Tibial artery (tissue), 4 donors: Measurements from ENCODE around the gene LTBP2.

ENCODE experiments used
- DNase-seq, 2 donors: peaks; one replicate each; pipeline ENCODE4 v3.0.0-alpha.2; 2019
- H3K27ac ChIP-seq, 2 donors: fragments of 200-600 bp; sonication (generic) in 1 of 2; 1 replicate in 1 of 2; 2 replicates in 1 of 2; pipeline ENCODE4 v1.5.1; 2018 to 2019; ENCODE audit warnings: mild to moderate bottlenecking in 1 of 2
- H3K27me3 ChIP-seq, 2 donors: fragments of 200-600 bp; sonication (generic) in 1 of 2; one replicate each; pipeline versions ENCODE4 v1.5.1 to v1.6.0; 2016 to 2019
- H3K36me3 ChIP-seq, 3 donors: fragments of 200-600 bp; sonication (generic) in 2 of 3; one replicate each; pipeline ENCODE4 v1.5.1; 2016 to 2019; ENCODE audit warnings: mild to moderate bottlenecking in 2 of 3
- H3K4me1 ChIP-seq, 4 donors: fragments of 200-600 bp; sonication (generic) in 2 of 4; 1 replicate in 3 of 4; 2 replicates in 1 of 4; pipeline ENCODE4 v1.5.1; 2016 to 2019
- H3K4me3 ChIP-seq, 2 donors: fragments of 200-600 bp; sonication (generic) in 1 of 2; 1 replicate in 1 of 2; 2 replicates in 1 of 2; pipeline ENCODE4 v1.5.1; 2018 to 2019; ENCODE audit warnings: mild to moderate bottlenecking in 2 of 2
- H3K9me3 ChIP-seq, 3 donors: fragments of 200-600 bp; sonication (generic) in 1 of 3; one replicate each; pipeline ENCODE4 v1.5.1; 2016 to 2019
- CTCF ChIP-seq, 2 experiments: fragments of 200-600 bp in 1 of 2; fragments of 450-650 bp in 1 of 2; IDR thresholded peaks; one replicate each; pipeline ENCODE4 v1.5.1; 2017 to 2019; ENCODE audit warnings: antibody characterized with exemption in 2 of 2, mild to moderate bottlenecking in 1 of 2, moderate library complexity in 1 of 2
- intact Hi-C: fragments of 100-400 bp; cut with DNase I; formaldehyde crosslinking; loops from one replicate; pipeline ENCODE4 v1.15.0; 2023; ENCODE audit warnings: low total_unique reads

The LTBP2 gene

DNA sequence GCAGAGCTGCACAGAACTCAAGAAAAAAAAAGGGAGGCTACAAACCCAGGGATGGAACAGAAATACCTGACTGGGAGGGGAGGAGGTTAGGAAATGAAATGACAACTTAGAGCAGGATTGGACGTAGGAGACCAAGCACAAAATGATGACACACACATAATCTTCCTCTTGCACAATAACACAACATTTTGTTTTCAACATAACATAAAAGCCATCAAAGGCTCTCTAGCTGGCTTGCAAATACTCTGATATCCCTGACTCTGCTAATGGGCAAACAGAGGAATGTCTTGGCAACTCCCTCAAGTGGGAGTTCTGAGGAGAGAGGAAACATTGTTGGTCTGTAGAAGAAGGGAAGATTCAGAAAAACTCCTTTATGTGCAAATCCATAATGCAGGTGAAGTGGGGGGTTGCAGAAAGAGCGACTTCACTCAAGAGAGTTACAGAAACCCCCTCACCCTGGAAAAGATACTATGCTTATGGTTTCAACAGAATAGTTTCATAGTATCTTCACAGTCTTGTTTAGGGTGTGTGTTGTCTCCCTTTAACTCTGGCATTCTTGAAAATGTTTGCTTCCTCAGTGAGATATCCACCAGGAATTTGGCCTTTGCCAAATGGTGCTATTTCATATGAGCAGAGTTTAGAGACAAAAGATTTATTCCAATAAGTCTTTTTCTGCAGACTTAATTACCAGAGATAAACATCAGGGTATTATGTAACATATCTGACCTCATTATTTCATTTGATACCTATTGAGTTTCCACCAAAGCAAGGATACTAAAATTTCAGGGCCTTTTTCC, 43.8 kb upstream of the LTBP2 start:
- peaks cover 0 to 5% (median 4%) of the 10 kb centered on the region in 3 donors for H3K36me3 ChIP-seq

GRCh38 chr14:74654931-74655330, 42.9 kb upstream of the LTBP2 start:
- Histone ChIP-seq H3K4me1 (peaks cover 0 to 67% (median 47%) of the 10 kb centered on the region in 4 donors), H3K4me3 (no peak overlapping the region), H3K27ac (peak overlapping the region; percentile 44 to 65), H3K9me3 (no peaks in the 10 kb centered on the region), H3K36me3 (peaks cover 0 to 5% (median 0%) of the 10 kb centered on the region in 3 donors), H3K27me3 (no peaks in the 10 kb centered on the region)
- no peak for TF ChIP-seq CTCF (IDR thresholded peaks at IDR 0.05)
- intact Hi-C loops, result no loop called here
- DNase-seq, result peak in 1 of 2 donors; percentile 64

More for the DNA sequence above, 43.8 kb upstream of the LTBP2 start:
- Histone ChIP-seq H3K4me3 (no peak overlapping the region), H3K27me3 (no peaks in the 10 kb centered on the region), H3K27ac (peak overlapping the region; percentile 44 to 65), H3K9me3 (no peaks in the 10 kb centered on the region), H3K4me1 (peaks cover 0 to 71% (median 54%) of the 10 kb centered on the region in 4 donors)
- intact Hi-C loops, result no loop called here
- DNase-seq, result no peak
- TF ChIP-seq CTCF (IDR thresholded peaks at IDR 0.05), result no peak

DNA sequence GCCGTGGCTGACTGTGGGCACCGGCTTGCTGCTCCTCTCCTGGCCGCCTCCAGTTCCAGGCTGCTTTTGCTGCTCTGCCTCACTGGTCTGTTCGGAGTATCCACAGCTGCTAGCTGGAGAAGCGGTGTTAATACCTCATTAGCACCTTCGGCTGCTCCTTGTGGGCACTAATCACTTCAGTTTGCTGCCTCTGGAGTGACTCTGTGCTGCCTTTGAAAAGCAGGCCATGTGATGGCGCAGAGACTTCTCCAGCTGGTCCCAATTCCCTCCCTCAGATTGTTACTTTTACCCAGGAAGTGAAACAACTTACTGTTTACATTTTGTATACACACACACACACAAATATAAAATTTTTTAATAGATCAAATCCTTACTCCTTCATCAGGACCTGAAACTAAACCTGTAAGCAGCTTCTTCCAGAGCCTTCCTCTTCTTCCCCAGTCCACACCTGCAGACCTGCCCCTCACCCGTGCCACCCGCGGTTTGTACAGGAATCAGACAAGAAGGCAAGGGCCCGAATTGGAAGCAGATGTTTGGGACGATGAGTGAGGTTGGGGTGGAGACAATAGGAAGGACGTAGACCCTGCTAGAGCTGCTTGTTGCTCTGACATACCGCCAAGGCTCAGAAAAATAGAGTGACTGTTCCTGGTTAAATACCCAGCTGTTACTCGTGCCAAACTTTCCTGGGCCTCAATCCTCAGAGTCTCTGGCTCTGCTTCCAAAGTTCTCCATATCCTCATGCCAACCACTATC, 41.5 kb upstream of the LTBP2 start:
- TF ChIP-seq CTCF (IDR thresholded peaks at IDR 0.05), result no peak
- H3K9me3 ChIP-seq, result no peaks in the 10 kb centered on the region
- peaks cover 0 to 5% (median 0%) of the 10 kb centered on the region in 3 donors for H3K36me3 ChIP-seq
- intact Hi-C loops, result no loop called here
- DNase-seq, result peak in 1 of 2 donors; percentile 63
- no peak overlapping the region for H3K4me3 ChIP-seq
- peaks cover 4 to 67% (median 55%) of the 10 kb centered on the region in 4 donors for H3K4me1 ChIP-seq
- no peaks in the 10 kb centered on the region for H3K27me3 ChIP-seq
- H3K27ac ChIP-seq, result peak overlapping the region; percentile 44 to 65

GRCh38 chr14:74652541-74652940, 40.5 kb upstream of the LTBP2 start:
- Histone ChIP-seq H3K9me3 (no peaks in the 10 kb centered on the region), H3K27ac (peak overlapping the region; percentile 10 to 65), H3K27me3 (no peaks in the 10 kb centered on the region), H3K4me1 (peaks cover 4 to 72% (median 65%) of the 10 kb centered on the region in 4 donors), H3K4me3 (no peak overlapping the region), H3K36me3 (peaks cover 0 to 5% (median 0%) of the 10 kb centered on the region in 3 donors)
- TF ChIP-seq CTCF (IDR thresholded peaks at IDR 0.05), result no peak
- intact Hi-C loops, result no loop called here
- peak in 1 of 2 donors; percentile 62 for DNase-seq

GRCh38 chr14:74650927-74651686, 39.1 kb upstream of the LTBP2 start:
- no peak for TF ChIP-seq CTCF (IDR thresholded peaks at IDR 0.05)
- Histone ChIP-seq H3K9me3 (no peaks in the 10 kb centered on the region), H3K27me3 (no peaks in the 10 kb centered on the region), H3K36me3 (no peaks in the 10 kb centered on the region), H3K27ac (peak overlapping the region in 1 of 2 donors; percentile 3), H3K4me3 (no peak overlapping the region), H3K4me1 (peaks cover 4 to 75% (median 69%) of the 10 kb centered on the region in 4 donors)
- peak in 1 of 2 donors; percentile 25 for DNase-seq
- intact Hi-C loops, result no loop called here
